ENCODE measurements around the gene TGFBR3.

TGFBR3 gene

DNA sequence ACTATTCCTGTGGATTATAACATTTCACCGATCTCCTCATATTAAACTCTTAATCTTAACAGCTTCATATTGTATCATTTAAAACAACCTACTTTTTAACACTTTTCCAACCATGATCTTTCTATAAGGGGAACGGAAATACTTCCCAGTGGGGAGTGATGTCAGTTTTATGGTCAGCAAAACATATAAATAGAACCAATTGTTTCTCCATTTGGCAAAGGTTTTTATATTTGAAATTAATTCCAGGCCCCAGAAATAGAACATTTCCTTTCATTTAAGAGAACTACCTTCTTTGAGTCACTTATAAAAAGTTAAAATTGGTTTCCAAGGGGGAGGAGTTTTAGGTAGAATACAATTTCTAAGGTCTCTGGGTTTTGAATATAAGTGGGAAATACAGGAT, 189.6 kb downstream of the TGFBR3 start:
- Histone ChIP-seq H3K4me2 (ENCODE audit: insufficient read depth, low read length) (no peak overlapping the region), H3K27ac (ENCODE audit: low read length) (no peak overlapping the region), H3K4me3 (ENCODE audit: low read depth in 1 of 2, low read length in 2 of 2) (no peak overlapping the region), H4K20me1 (ENCODE audit: insufficient read depth, low read length) (no peaks in the 10 kb centered on the region), H3K27me3 (ENCODE audit: insufficient read depth, low read length, poor library complexity) (no peaks in the 10 kb centered on the region), H3K4me1 (ENCODE audit: insufficient read depth, low read length) (peaks cover 14% of the 10 kb centered on the region), H3K79me2 (ENCODE audit: insufficient read depth, low read length) (no peaks in the 10 kb centered on the region), H3K9ac (ENCODE audit: low read depth, low read length) (no peak overlapping the region), H3K9me3 (ENCODE audit: insufficient read depth, low read length, severe bottlenecking) (no peaks in the 10 kb centered on the region), H2AFZ (ENCODE audit: low read depth, low read length) (no peak overlapping the region), H3K36me3 (ENCODE audit: insufficient read depth, low read length) (no peaks in the 10 kb centered on the region)
- TF ChIP-seq EZH2 (IDR thresholded peaks at IDR 0.05; ENCODE audit: borderline replicate concordance, low read depth, low read length, severe bottlenecking), result no peak
- TF ChIP-seq, protein P1, sequence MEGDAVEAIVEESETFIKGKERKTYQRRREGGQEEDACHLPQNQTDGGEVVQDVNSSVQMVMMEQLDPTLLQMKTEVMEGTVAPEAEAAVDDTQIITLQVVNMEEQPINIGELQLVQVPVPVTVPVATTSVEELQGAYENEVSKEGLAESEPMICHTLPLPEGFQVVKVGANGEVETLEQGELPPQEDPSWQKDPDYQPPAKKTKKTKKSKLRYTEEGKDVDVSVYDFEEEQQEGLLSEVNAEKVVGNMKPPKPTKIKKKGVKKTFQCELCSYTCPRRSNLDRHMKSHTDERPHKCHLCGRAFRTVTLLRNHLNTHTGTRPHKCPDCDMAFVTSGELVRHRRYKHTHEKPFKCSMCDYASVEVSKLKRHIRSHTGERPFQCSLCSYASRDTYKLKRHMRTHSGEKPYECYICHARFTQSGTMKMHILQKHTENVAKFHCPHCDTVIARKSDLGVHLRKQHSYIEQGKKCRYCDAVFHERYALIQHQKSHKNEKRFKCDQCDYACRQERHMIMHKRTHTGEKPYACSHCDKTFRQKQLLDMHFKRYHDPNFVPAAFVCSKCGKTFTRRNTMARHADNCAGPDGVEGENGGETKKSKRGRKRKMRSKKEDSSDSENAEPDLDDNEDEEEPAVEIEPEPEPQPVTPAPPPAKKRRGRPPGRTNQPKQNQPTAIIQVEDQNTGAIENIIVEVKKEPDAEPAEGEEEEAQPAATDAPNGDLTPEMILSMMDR (IDR thresholded peaks at IDR 0.05; ENCODE audit: borderline replicate concordance, extremely low read depth, low read length, poor library complexity, severe bottlenecking), result no peak
- DNase-seq, result no peak
- ATAC-seq (ENCODE audit: insufficient read depth, low read depth), result no peak

DNA sequence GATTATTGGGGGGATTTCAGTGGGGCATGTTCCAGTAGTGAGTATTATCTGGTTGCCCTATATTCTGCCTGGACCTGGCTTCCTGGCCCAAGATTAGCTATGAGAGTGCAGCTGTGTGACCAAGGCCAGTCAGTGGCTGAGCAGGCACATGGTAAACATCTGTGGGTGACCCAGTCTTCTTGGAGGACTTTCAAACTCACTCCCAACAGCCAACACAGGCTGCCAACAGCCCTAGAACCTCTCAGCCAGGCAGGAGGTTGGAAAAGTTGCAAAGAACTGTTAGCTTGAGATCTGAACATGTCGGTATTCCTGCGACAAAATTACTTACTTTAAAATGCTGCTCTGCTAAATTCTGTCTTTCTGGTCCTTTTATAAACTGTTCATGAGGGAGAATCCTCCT, 192.4 kb downstream of the TGFBR3 start:
- H3K27me3 ChIP-seq (ENCODE audit: insufficient read depth, low read length, poor library complexity), result no peaks in the 10 kb centered on the region
- H2AFZ ChIP-seq (ENCODE audit: low read depth, low read length), result no peak overlapping the region
- peaks cover 14% of the 10 kb centered on the region for H3K4me1 ChIP-seq (ENCODE audit: insufficient read depth, low read length)
- H4K20me1 ChIP-seq (ENCODE audit: insufficient read depth, low read length), result no peaks in the 10 kb centered on the region
- no peak overlapping the region for H3K27ac ChIP-seq (ENCODE audit: low read length)
- DNase-seq (no peak), ATAC-seq (ENCODE audit: insufficient read depth, low read depth) (no peak)
- H3K4me2 ChIP-seq (ENCODE audit: insufficient read depth, low read length), result no peak overlapping the region
- H3K79me2 ChIP-seq (ENCODE audit: insufficient read depth, low read length), result no peaks in the 10 kb centered on the region
- no peaks in the 10 kb centered on the region for H3K9me3 ChIP-seq (ENCODE audit: insufficient read depth, low read length, severe bottlenecking)
- H3K4me3 ChIP-seq (ENCODE audit: low read depth in 1 of 2, low read length in 2 of 2), result no peak overlapping the region
- TF ChIP-seq, protein P1 (IDR thresholded peaks at IDR 0.05; ENCODE audit: borderline replicate concordance, extremely low read depth, low read length, poor library complexity, severe bottlenecking), result no peak
- no peak for TF ChIP-seq EZH2 (IDR thresholded peaks at IDR 0.05; ENCODE audit: borderline replicate concordance, low read depth, low read length, severe bottlenecking)
- H3K36me3 ChIP-seq (ENCODE audit: insufficient read depth, low read length), result no peaks in the 10 kb centered on the region
- H3K9ac ChIP-seq (ENCODE audit: low read depth, low read length), result no peak overlapping the region

DNA sequence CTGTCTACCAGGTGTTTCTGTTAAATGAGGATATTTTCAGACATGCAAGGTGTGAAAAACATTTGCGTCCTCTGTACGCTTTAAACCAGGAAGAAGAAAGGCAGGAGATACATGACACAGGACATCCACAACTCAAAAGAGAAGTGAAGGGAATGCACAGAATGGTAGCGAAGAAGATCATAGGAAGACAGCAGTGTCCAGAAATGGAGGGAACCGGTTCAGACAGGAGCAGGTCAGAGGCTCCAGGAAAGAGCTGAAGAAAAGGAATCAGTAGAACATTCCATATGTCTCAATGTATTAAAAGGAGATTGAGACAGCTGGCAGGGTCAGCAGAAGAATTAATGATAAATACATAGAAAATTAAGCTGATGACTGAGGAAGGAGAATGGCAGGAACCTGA, 194.4 kb downstream of the TGFBR3 start:
- no peak for TF ChIP-seq EZH2 (IDR thresholded peaks at IDR 0.05; ENCODE audit: borderline replicate concordance, low read depth, low read length, severe bottlenecking)
- TF ChIP-seq, protein P1 (IDR thresholded peaks at IDR 0.05; ENCODE audit: borderline replicate concordance, extremely low read depth, low read length, poor library complexity, severe bottlenecking), result no peak
- no peaks in the 10 kb centered on the region for H3K27me3 ChIP-seq (ENCODE audit: insufficient read depth, low read length, poor library complexity)
- H2AFZ ChIP-seq (ENCODE audit: low read depth, low read length), result no peak overlapping the region
- ATAC-seq (ENCODE audit: insufficient read depth, low read depth), result no peak
- H3K27ac ChIP-seq (ENCODE audit: low read length), result no peak overlapping the region
- no peaks in the 10 kb centered on the region for H3K36me3 ChIP-seq (ENCODE audit: insufficient read depth, low read length)
- H4K20me1 ChIP-seq (ENCODE audit: insufficient read depth, low read length), result no peaks in the 10 kb centered on the region
- no peak overlapping the region for H3K4me2 ChIP-seq (ENCODE audit: insufficient read depth, low read length)
- no peaks in the 10 kb centered on the region for H3K79me2 ChIP-seq (ENCODE audit: insufficient read depth, low read length)
- no peak overlapping the region for H3K4me3 ChIP-seq (ENCODE audit: low read depth in 1 of 2, low read length in 2 of 2)
- no peaks in the 10 kb centered on the region for H3K9me3 ChIP-seq (ENCODE audit: insufficient read depth, low read length, severe bottlenecking)
- H3K9ac ChIP-seq (ENCODE audit: low read depth, low read length), result no peak overlapping the region
- no peaks in the 10 kb centered on the region for H3K4me1 ChIP-seq (ENCODE audit: insufficient read depth, low read length)
- DNase-seq, result no peak

Measured in DND-41 (cell line).